Activated naive CD4-positive, alpha-beta T cell (primary cell): ENCODE data around the gene GMDS.

Experiments used
- DNase-seq, 4 experiments: peaks; one replicate each; lab custom pipeline; 2025; lab: John Stamatoyannopoulos, UW

Gene GMDS

DNA sequence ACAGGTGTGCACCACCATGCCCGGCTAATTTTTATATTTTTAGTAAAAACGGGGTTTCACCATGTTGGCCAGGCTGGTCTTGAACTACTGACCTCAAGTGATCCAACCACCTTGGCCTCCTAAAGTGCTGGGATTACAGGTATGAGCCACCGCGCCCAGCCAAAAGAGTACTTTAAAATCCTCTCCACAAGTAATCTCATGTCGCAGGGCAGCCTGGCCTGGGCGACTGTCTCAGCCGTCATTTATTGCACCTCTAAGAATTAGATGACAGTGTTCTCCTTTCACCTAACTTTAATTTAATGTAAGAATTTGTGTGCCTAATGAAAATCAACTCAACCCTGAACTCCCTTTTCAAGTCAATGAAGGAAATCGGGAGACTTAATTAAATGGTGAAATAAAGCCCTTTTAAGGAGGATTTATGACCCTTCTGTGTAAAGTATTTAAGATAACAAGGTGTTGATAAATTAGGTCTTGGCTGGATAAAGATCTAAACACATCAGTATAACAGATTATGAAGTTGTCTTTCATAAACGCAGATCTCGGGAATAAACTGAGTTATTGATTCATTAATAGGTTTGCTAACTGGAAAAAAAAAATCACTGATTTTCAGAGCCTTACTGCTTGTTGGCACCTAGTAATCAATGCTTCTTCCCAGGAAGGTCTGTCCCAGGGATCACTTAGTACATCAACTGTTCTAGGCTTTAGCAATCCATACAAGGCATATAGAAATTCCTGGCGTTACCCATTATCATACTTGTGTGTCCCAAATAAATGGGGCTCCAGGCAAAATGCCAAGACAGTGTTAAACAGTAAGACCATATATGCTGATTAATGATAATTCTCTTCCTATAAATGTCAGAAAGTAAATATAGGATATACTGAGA, 209.3 kb downstream of the GMDS start:
- DNase-seq = no peak

DNA sequence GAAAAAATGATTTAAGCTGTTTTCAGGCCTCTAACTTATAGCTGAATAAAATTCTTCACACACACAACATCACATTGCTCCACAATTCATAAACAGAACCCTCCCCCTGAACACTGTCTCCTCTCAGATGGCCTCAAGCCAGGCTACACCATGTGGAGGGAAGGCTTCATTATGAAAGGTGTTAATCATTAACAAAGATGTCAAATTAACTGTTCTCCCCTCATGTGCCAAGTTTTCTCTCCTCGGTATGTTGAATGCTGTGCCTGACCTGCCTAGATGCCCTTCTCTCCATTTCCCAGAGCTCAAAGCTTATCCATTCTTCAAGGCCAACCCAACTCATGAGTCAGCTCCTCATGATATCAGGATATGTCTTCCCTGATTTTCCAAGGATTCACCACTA, 210.4 kb downstream of the GMDS start:
- no peak for DNase-seq

DNA sequence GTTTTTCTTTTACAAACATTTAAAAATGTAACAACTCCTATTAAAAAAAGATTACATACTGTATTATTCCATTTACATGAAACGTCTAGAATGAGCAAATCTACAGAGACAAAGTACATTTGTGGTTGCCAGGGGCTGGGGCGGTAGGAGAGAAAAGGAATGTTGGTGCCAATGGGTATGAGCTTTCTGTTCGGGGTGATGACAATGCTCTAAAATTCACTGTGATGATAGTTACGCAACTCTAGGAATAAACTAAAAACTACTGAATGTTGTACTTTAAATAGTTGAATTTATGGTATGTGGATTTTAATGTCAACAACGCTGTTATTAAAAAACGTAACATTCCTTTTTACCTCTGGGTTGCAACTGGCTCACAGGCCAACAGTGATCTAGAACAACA, 211.1 kb downstream of the GMDS start:
- DNase-seq = no peak

DNA sequence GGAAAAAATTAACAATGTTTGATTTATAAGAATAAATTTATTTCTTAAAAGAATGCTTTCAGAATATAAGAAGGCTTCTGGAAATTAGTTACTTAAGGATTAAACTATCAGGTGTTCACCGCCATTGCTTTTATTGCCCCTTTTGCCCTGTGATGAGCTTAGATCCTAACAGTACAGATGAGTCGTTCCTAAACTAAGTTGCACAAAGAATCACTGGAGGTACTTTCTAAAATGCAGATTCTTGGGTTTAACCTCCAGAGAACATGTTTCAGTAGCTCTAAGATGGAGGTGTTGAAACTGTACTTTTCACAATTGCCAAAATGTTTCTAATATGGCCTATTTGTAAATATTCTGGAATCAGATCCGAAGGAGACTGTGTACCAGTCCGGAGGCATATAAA, 211.9 kb downstream of the GMDS start:
- no peak for DNase-seq

DNA sequence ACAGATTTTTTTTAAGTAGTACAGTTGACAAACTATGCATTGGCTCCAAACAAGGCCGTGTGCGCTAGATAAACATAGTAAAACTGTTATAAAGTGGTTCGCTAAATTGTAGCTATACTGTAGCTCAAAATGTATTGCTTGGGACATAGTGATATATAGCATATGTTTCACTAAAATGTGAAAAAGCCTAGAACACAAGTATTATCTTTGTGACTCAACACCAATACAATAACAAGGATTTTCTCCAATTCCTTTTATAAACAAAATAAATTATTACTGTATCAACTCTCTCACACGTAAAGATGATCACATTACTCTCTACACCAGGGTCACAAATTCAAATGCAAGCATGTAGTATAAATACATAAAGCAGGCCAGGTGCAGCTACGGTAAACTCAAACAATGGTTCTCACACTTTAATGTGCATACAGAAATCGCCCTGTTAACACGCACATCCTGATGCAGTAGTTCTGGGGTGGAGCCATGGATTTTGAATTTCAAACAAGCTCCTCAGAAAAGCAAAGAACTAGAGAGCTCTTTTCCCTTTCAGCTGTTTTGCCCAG, 214.6 kb downstream of the GMDS start:
- no peak for DNase-seq

DNA sequence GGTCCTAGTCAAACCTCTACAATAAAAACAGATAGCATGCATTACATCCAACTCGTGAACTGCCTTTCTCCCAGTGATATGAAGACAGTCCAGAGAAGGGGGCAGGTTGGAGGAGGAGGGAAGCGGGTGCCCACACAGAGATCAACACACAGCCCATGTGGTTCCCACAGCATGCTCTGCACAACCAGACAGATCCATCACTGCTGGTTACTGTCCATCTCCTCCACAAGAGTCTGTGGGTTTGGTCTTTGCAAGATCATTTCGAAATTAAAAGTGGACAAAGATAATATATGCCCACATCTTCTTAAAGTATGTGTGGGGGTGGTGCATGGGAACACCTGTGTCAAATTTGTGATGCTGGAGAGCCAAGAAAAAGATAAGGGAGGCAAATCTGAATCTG, 215.5 kb downstream of the GMDS start:
- DNase-seq = no peak

DNA sequence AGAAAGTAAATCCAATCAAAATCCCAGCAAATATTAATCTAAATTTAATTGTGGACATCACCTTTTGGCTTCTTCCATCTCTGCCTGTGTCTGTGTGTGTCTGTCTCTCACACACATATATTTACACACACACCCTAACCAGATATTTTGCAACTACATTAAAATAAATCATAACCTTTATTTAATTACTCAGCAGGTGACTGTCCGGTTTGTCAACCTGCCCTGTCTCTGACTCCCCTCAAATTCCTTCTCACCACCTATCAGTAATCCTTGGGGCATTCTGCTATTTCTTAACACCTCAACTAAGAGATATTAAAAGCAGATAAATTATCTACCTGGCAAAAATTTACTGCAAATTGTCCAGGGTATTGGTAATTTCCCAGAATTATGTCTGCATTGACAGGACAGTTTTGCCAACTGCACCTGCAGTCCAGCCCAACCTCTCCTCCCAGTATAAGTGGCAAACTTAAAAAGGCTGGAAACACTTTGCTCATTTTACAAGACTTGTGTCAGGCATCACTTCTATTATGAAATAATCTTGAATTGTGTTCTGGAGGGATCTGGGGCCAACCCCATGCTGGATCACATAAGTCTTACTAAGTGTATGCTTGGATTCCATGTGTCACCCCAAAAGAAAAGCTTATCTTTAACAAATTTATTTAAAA, 216.1 kb downstream of the GMDS start:
- DNase-seq = no peak

DNA sequence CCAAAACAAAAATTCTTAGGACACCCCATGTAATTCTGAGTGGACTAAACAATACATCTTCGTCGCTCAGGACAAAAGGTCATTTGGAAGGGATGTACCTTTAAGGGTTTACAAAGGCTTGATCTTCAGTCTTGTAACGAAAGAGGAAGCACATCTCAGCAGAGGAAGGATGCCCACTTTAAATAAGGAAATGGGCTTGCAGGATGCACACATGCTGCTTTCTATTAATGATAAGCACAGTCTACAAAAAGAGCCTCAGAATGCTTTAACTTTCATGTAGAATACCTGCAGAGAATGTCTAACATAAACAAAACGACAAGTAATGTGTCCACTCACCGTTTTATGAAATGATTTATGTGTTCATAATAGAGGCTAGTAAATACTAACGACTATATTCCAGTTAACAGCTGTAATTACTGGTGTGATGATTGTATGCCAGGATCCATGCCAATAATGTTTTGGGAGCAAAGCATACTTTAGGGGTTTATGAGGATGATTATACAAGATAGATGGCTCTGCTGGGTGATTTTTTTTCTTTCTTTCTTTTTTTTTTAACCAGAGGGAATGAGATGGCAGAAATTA, 216.9 kb downstream of the GMDS start:
- no peak for DNase-seq

DNA sequence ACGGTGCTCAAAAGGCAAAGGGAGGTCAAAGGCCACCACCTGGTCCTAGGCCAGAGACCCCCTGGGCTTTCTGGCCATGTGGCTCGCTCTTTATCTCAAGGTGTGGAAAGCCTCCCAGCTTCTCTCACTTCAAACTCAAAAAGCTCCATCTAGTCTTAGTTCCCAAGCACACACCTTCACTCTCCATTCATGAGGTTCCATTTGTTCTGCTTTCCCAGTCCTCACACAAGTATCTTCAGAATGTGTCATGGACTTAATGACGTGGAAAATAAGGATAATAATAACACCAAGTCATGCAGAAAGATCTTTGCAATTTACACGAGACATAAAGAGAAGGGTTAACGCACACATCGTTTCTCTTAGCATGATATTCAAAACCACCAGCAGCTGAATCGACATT, 219.3 kb downstream of the GMDS start:
- no peak for DNase-seq

DNA sequence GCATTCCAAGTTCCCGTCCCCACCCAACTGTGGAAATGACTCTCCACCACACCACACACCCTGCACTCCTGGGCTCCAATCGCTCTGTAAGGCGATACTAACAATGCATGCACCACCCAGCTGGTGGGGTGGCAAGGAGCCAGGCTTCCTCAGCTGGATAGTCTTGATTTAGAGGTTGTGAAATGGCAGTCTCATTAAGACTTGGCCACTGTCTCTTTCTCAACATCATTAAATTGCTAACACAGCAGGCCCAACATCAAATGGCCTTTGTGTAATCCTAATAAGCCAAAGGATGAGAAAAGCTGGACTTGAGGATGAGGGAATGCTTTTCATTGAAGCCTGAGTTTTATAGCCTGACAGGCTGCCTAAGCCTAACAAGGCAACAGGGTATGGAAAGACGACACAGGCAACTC, 223.7 kb downstream of the GMDS start:
- no peak for DNase-seq

DNA sequence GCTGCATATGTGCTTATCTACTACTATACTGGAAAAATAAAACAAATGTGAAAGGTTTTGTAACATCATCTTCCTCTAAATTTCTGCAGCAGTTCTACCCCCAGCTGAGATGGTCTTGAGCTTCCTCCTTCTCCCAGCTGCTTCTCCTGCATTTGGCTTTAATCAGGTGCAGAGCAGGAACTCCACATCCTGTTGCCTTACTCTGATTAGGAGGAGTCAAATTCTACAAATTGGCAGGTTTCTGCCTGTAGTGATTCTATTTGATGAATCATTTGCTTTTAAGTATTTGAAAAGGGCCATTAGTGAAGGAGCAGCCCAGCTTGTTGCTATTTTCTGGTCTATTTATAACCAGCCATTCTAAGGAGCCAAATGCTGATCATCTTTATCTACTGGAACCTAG, 224.5 kb downstream of the GMDS start:
- DNase-seq = no peak

DNA sequence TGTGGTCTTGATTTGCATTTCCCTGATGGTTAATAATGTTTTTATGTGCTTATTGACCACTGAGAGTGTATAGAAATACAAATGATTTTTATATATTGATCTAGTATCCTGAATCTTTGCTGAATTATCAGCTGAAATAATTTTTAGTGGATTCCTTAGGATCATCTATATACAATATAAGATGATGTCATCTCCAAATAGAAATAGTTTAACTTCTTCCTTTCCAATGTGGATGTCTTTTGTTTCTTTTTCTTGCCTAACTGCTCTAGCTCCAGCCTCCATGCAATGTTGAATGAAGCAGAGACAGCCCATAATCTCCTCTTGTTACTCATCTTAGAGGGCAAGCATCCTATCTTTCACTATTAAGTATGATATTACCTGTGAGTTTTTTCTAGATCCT, 226.4 kb downstream of the GMDS start:
- no peak for DNase-seq

DNA sequence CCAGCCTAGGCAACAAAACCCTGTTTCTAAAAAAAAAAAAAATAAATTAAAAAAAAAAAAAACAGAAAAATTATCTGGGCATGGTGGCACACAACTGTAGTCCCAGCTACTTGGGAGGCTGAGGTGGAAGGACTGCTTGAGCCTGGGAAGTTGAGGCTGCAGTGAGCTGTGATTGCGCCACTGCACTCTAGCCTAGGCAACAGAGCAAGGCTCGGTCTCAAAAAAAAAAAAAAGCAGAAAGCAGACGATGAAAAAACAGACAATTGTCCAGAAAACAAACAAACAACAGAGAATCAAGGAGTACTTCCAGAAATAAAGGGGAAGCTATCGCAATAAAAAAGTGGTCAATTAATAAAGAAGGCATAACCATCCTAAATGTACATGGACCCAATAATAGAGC, 229.4 kb downstream of the GMDS start:
- DNase-seq = no peak

DNA sequence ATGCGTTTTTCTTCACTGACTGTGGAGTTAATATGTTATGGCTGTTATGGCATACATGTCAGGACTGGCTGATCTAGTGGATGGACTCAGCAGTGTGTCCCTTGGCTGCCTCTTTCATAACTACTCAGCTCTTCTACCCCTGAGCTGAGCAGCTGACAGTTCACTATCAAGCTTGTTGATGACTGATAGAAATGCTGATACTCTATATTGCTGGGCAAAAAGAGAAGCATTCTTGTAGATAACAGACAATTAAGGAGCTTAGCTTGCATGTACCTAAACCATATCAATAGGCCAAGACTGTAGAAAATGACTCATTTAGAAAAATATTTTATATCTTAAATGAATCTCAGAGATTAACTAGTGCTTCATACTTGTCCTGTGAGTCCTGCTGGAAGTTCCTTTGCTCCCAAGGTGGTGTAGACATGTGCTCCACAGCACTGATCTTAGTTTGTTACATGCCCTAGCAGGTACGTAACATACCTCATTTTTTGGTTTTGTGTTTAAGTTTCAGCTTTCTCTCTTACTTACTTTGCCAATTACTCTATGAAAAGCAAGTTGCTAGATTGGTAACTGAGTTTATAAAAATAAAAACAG, 236.9 kb downstream of the GMDS start:
- no peak for DNase-seq

DNA sequence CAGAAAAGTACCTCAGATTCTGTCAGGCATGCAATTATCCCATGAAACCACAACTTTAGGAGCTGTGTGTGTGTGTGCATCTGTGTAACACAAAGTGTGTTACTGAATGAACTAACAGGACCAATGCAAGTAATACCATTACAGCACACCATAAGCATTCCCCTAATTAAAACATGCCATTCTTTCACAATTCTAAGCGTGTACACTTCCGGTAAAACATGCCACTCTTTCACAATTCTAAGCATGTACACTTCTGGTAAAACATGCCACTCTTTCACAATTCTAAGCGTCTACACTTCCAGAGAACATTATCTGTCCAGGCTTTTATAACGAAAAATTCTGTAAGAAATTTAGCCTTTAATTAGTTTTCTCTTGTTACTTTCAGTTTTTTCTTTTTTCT, 238.2 kb downstream of the GMDS start:
- no peak for DNase-seq

DNA sequence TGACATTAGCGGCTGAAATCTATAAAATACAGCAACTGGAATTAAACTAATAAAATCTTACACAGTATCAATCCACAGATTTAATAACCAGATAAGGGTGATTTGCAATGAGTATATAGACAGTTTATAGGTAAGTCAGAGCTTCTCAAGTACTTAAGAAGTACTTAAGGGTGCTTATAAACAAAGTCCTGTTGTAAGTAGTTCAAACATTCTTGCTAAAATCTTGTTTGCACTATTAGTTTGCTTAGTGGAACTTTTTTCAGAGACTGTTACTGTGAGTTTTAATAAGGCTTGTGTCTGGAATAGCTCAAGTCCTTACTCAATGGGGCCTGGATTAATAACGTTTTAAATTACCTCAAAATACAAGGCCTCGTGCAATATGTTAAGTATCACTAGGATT, 240.5 kb downstream of the GMDS start:
- no peak for DNase-seq

DNA sequence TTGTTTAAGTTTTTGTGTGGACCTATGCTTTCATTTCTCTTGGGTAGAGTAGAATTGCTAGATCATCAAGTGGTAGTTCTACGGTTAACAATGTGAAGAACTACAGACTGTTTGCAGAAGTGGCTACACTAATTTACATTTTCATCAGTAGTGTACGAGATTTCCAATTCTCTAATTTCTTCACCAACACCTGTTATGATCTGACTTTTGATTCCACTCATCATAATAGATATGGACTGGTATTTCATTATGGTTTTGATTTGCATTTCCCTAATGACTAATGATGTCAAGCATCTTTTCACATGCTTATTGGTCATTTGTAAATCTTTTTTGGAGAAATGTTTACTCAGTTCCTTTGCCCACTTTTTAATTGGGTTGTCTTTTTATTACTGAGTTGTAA, 244.4 kb downstream of the GMDS start:
- no peak for DNase-seq

DNA sequence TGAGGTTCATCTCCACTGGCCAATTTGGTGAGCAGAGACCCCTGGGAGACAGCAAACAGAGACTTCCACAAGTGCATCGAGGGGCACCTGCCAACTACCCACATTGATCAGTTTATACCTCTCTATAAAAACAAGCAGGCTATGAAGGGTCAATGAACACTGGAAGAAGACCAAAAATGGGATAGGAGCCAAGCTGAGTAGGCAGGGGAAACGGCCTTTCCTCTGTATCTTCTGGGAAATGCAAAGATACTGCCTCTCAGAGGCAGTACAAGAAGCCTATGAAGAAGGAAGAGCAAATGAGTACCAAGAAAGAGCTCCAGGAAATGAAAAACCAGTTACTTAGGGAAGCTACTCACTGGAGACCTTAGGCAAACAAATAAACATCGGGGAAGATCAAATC, 247.7 kb downstream of the GMDS start:
- no peak for DNase-seq

DNA sequence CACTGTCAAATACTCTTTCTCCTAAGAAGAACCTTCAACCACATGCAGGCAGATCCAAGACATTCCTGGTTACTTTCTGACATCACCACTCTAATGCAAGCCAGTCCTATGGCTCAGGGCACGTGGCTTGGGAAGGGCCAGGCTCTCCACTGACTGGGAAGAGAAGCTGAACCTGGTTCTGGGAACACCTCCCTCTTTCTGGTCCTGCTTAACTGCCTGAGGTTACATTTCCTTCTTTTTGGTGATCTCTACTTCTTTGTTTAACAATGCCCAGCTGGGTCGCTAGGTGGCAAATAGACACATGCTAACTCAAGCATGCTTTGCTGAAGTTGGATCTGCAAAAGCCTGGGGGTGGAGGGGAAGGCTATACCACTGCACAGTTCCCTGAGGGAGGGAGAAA, 249.8 kb downstream of the GMDS start:
- DNase-seq = no peak

DNA sequence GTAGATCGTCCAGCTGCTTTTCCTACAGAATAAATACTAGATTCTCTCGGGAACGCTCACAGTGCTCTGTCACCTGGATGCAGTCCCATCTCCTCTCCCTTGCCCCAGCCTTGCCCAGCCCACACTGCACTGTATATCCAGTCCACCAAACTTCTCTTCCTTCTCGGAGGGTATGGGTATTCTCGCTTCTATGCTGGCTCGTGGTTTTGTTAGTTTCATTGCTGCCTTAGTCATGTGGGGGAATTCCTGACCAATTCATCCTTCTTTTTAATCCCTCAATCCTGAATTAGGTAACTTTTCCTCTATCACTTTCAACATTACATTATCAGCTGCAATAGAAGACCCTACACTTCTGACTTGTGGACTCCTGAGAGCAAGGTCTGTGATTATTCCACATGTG, 252.4 kb downstream of the GMDS start:
- DNase-seq = no peak

DNA sequence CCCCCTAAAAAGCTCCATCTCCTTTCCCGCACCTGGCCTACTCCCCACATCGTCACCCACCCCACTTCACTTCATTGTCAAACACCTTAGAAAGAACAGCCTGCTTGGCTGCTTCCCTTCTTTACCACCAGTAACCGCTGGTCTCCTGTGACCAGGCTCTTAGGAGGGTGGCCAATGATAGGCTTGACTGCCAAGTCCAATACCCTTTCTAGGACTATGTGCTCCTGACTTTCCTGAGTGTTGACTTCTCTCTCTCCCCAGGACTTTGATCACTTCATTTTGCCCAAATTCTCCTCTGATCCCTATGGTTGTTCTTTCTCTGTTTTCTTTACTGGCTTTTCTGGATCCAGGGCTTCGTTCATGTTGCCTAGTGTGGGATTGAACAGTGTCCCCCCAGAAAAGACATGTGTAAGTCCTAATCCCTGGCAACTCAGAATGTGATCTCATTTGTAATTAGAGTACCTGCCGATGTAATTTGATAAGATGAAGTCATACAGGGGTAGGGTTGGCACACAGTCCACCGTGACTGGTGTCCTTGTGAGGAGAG, 254.0 kb downstream of the GMDS start:
- no peak for DNase-seq

DNA sequence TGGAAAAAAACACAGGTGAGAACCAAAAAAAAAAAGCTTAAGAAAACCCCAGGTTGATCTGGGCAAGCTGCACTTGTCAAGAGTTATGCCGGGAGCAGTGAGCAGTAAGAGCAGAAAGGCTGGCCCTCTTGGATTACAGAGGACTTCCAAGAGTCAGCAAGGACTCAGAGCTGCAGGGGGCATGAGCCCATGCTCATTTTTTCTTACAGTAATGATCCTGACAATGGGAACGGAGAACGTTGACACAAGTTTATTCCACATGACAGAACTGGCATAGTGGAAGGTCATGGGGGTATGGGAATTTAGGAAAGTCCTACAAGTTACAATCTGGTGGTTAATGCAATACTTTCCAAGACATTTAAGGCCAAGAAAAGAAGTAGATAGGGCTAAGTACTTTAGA, 256.6 kb downstream of the GMDS start:
- no peak for DNase-seq
